IPS-NIHi11 (cell line): ENCODE data around the gene NAB1.

Experiments
- DNase-seq: peaks from one replicate; pipeline ENCODE4 v3.0.0; 2012; ENCODE audit warnings: mixed read lengths, low spot score

Gene NAB1

DNA sequence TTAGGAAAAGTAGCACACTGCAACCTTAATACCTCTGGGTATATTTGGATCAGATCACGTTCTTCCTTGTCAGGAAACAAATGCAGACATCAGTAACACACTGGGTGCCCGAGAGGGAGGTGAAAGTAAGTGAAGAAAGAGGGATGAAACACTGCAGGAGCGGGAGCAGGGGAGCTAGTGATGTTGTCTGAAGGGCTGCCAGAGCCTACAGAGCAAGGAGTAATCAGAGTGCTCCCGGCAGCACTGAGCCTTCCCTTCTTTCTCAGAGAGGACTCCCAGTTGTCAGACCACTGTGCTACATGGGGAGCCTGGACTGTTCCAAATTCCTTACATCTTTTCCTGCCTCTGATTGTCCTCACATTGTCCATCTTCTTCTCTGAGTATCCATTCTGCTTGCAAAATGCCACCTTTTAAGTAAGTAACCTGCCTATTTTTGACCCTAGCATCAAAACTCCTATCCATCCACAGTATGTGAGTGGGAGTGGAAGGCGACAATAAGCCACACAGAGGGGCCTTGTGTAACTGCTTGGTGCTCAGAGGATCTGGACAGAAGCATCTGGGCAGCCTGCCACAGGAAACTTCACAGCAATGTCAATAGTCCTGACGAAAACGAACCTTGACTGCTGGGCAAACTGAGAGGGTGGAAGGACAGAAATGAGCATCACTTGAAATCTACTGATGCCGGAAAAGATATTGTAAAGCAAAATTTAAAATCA, 10.8 kb upstream of the NAB1 start:
- DNase-seq = no peak

DNA sequence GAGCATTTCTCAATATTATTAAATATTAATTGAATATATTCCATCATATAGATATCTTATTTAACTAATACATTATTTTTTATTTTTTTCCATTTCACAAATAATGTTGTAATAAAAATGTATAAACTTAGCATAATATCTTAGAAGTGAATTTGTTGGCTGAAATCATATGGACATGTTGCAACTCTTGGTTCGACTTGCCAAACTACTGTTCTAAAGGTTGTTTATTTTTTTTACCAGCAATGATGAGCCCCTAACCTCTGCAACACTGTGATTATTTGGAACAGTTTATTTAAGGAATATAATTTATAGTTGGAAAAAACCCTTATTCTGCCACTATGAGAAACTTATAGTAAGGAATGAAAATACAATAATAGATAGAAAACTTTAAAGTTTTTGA, 8.8 kb upstream of the NAB1 start:
- no peak for DNase-seq

DNA sequence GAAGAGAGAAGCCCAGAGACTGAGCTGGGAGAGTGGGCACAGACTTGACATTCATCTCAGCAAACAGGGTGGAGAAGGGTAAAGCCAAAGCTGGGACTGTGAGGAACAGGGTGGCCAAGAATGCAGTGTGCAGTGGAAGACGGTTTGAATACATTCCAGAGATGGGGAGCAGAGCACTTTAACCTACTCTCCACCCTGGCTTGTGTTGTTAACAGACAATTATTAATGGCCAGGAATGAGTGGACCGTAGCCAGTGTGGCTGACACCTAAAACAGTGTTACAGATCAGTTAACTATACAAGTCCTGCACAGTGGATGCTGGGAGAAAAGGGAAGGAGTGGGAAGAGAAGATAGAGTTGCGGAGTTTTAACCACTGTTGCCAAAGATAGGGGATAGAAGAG, 7.4 kb upstream of the NAB1 start:
- DNase-seq = no peak

DNA sequence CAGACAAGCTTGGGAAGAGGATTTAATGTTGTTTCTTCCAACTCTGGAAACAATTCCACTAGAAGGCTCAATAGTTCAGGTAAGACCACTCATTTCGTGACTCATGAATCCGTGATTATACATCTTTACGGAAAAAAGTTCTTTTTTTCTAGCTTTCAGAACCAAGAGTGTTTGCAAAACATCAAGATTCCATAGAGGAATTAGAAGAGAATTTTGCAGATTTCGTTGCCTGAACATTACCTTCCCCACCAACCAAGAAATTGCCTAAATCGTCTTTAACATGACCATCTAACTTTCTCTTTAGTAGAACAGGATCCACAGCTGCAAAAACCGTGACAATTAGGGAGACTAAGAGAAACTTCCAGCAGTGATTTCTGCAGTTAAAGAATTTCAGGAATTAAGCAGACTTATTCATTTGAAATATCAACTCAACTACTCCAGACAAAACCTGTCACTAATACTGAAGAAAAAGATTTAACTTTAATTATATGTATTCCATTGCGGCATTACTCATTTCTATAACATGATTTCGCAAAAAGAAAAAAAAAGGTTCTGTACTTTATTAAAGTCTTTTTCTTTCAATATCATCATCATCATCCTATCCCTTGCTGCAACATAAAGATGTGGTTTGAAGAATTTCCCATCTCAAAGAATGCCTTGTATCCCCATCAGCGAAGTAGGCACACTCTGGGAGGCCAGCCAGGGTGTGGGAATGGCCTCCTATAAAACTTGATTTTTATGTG, 1.9 kb upstream of the NAB1 start:
- no peak for DNase-seq

DNA sequence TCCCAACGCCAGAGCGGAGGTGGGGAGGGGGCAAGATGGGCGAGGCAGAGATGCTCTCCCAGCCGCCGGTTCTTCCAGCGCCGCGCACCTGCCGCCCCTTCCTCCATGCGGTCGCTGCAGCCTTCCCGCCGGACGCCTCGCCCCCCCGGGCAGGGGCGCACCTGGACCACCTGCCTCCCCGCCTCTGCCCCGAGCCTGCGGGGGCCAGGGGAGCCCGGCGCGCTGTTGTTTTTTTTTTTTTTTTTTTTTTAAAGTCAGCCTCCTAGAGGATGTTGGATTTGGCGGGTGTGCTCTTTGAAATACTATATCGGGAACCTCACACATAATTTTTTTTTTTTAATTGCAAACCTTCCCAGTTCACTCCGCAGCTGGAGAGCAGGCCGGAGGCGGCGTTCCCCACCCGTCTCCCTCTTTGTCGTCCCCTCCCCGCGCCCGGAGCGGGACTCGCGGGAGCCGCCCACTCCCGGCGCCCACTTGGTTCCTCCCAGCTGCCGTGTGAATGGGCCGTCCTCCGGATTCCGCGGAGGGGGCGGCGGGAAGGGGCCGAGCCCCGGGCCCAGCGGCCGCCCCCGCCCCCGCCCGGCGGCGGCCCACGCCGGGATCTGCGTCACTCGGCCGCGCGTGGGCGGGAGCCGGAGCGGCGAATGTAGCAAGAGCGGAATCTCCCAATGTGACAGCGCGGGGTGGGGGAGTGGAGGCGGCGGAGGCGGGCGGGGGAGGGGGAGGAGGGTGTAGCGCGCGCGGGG, 421 bp upstream of the NAB1 start:
- peak; percentile 83 for DNase-seq

DNA sequence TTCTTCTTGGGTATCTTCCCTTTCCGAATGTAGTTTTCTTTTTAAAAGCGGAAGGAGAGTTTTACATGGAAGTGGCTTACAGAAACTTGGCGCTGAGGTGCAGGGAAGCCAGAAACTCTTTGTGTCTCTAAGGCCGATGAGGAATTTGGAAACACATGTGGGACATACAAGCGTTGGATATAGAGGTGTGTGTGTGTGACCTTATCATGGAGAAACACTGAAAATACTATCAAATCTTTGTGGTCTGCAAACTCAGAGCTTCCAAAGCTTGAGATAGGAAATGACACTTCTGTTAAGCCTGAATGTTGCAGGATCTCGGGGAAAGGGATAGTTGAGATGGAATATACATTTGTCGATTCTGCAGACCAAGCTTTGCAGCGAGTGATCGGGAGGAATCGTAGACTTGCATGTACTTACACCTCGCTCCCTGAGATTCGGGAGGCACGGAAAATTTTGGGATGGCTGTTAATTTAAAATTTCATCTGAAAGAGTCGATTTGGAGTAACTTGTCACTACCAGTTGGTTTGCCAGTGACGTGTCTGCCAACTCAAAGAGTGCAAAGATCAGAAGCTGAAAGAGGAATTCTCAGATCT, 1.0 kb downstream of the NAB1 start:
- DNase-seq = peak; percentile 21

DNA sequence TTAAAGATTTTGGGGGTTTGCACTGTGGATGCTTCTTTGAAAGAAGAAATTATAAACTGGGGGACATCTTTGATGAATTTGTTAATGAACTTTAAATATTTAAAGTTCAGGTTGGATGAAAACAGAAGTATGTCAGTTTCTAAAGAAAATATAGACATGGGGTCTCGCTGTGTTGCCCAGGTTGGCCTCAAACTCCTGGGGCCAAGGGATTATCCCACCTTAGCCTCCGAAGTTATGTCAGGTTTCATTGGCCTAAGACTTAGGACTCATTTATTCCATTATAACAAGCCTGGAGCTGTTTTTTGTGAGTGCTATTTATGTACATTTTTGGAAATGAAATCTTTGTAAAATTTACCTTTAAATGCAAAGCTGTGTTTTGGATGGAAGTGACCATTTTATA, 2.5 kb downstream of the NAB1 start:
- no peak for DNase-seq

DNA sequence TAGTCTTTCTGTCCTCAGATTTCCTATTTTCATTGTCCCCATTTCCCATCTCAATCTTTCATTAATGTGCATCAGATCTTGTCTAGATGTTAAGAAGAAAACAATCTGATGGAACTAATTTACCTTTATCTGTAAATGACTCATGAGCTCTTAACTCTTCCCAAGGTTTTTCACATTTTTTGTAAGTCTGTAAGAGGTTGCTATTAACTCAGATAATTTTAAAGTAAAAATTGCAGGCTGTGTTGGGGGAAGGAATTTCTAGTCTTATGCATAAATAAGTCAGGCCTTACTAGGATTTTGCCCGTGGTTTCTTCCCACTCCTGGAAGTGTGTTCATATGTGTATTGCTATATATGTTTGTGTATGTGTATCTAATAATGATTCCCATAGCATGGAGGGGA, 4.3 kb downstream of the NAB1 start:
- DNase-seq = no peak

DNA sequence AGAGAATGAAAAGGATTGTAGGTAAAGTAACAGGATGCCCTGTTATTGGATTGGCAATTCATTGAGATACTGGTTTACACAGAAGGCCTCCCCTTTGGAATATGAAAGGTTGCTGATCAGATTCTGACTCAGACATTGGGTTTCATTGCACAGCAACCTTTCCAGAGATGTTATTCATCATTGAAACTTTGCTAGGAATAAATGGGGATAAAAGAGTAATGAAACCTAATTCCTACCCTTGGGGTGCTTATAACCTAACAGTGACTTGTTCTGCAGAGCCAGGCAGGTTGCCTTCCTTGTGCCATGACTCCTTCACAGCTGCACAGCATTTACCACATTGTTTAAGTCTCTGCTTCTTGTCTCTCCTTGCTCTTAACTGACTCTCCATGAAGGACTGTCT, 5.0 kb downstream of the NAB1 start:
- DNase-seq = no peak

DNA sequence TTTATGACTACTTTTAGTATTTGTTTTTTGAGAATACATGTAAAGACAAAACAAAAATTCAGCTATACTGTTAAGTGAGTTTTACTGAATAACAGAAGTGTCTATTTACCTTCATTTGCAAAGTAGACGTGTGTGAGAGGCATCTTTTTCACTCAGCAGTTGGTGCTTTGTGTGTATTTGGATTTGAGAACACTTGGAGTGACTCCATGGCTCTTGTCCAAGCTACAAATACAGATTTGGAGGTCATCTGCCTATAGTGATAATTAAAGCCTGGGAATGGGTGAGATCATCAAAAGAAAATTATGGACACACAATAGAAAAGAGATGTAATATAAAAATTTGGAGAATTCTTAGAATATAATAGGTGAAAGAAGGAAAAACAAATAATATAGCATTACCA, 6.2 kb downstream of the NAB1 start:
- no peak for DNase-seq

DNA sequence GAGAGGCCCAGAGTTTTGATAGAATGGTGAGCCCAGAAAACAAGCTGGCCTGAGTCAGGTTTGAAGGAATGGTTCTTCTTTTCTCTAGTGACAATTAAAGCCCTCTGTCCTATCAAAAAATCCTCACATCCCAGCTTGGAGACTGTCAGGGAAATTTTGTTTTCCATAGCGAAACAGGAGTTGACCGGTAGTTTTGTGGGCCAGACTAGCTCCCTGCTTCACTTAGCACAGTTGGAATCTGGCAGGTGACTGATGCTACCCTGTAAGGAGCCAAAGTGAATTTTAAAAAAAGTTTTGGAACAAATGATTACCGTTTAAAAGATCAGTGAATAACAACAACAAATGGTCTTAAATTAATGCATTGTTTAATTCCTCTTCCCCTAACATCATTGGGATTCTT, 6.7 kb downstream of the NAB1 start:
- DNase-seq = no peak

DNA sequence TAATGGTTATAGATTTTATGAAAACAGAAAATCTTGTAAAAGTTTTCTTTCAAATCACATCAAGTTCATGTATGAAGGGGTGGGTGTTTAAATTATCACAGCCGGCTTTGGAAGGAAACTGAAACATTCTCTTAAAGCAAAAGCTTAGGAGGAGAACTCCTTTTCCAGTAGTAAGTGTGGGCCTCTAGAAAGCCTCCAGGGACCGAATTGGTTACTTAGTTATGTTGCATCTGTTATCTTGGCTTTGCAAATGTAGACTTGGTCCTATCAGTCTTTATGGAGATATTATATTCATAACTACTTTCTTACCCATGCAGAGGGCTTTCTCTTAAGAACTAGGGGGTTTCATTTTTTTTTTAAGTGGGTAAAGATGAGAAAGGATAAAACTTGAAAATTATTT, 7.4 kb downstream of the NAB1 start:
- no peak for DNase-seq

DNA sequence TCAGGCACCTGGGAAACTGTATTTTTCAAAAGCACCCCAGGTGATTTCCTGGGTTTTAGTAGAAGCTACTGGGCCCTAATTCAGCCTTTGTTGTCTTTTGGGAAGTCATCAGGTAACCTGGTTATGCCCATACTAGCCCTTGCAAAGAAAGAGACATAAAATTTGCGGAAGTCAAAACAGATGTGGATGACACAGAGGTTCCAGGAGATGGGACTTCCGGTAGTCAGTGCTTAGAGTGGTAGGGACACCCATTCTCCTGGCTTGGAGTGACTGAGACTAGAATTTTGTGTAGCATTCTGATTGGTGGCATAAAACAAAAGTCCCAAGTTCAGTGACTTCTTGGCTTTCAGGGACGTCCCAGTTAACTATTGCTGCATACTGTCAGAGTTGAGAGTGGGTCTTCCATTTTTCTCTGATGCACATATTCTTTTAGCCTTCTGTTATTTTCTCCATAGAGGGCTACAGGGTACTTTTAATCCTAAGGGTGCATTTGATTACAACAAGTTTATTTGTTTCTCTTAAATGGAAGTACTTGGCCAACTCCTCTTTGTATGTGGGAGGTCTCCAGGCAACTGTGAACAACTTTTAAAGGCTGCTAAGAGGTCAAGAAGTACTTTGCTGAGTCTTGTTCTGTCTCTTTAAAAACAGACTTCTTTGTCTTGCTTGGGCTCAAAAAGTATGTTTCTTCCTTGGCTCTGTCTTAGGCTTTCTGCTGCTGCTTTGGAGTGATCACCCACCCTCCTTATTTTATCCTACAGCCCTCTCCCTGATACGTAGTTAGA, 8.8 kb downstream of the NAB1 start:
- DNase-seq = no peak

DNA sequence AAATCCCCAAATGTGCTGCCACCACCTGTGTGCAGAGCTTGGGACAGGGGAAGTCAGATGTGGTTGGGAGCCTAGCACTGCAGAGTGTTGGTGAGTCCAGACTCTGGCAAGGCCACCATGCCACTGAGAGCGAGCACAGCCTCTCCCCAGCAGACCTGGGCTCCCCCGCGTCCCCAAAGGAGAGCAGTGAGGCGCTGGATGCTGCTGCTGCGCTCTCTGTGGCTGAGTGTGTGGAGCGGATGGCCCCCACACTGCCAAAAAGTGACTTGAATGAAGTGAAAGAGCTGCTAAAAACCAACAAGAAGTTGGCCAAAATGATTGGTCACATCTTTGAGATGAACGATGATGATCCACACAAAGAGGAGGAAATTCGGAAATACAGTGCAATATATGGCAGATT, 10.7 kb downstream of the NAB1 start:
- no peak for DNase-seq

DNA sequence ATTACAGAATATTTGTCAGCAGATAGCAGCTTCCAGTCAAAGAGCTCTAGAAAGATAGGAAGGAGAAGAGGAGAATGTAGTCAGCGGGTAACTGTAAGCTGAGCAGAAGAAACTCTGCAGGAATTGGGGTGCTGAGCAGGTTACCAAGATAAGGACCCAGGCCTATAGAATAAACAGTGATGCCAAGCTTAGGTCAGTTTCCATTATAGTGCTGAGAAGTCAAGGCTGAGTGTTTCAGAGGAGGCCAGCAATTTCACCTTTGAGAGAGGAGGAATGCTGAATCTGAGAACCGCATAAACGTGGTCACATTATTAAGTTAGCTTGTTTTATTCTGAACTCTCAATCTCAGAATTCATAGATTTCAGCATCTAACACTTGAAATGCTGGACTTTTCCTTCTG, 13.9 kb downstream of the NAB1 start:
- no peak for DNase-seq

DNA sequence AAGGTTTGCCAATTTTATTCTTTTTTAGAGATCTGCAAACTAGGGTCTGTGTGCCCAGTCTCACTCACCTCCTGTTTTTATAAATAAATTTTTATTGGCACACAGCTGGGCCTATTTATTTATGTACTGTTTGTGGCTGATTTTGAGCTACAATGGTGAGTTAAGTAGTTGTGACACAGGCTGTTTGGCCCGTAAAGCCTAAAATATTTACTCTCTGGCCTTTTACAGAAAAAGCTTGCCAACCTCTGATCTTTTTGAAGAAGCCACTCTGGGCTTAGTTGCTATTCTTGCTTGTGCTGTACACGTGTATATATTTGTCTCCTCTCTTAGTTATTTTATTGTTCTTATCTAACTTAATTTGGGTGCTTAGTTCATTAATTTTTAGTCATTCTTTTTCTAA, 14.5 kb downstream of the NAB1 start:
- no peak for DNase-seq

DNA sequence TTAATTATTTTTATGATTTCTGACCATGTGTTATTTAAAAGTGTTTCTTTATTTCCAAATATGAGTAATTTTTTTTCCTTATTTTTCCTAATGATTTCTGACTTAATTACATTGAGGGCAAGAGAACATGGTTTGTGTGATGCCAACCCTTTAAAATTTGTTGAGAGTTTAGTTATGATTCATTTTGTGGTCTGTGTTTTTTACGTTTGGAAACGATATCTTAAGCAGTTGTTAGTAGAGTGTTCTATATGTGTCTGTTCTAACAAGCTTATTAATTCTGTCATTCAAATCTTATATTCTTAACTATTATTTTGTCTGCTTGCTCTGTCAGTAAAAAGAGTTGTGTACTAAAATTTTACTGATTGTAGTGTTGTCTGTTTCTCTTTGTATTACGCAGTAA, 15.0 kb downstream of the NAB1 start:
- DNase-seq = no peak

DNA sequence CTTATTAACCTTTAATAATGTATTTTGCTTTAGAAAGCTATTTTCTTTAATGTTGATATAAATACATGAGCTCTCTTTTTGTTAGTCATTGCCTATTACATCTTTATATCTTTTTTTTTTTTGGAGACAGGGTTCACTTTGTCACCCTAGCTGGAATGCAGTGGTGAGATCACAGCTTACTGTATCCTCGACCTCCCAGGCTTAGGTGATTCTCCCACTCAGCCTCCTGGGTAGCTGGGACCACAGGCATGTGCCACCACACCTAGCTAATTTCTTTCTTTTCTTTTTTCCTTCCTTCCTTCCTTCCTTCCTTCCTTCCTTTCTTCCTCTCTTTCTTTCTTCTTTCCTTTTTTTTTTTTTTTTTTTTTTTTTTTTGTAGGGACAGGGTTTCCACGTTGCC, 15.4 kb downstream of the NAB1 start:
- no peak for DNase-seq

DNA sequence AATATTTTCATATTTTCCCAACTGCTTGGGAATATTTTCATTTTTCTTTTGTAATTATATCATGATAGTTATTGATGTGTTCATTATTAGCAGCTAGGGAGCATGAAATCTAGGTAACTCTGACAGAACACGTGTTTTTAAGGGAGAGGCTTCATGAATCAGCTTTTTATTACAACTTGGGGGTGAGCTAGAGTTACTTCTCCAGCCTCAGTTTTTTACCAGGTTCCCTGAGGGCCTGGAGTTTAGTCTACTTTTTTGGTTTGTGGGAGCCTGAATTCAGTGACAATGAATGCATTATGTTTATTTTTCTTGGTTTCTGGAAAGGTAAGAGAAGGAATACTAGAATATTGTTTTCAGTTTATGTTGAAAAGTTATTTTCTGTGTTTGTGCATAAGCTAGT, 18.0 kb downstream of the NAB1 start:
- DNase-seq = no peak

DNA sequence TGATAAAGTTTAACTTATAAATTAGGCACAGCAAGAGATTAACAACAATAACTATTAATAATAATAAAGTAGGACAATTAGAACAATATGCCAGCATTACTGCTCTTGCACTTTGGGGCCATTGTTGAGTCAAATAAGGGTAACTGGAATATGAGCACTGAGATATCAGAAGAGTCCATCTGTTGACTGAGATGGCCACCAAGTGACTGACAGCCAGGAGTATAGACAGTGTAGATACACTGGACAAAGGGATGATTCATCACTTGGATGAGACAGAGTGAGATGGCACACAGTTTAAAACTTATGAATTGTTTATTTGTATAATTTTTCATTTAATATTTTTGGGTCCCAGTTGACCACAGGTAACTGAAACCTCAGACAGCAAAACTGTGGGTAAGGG, 20.0 kb downstream of the NAB1 start:
- no peak for DNase-seq

DNA sequence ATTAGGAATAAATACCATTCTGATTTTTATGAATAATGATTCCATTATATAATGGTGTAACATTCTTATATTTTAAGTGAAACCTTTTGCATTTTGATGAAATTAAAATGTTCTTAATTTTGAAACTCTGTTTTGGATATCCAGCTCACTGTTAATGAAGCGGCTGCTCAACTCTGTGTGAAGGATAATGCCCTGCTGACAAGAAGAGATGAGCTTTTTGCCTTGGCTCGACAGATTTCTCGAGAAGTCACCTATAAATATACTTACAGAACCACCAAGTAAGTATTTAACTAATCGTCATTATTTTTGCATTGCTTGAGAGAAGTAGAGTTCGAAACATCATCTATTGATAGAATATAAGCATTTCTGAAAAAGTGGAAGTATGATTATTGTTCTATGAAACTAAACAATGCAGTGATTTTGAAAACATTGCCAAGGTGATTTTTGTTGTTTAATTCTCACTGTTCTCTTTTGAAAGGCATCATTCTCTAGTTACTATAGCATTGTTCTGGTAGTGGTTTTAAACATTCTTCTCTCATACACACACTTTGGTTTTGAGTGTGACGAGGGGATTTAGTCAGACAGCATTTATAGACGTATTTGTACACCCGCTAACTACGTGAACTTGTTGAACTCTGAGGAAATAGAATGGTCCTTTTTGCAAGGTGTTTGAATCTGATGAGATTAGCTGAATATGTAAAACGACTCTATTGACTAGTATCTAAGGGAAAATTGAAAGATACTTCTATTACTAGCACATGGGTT, 21.5 kb downstream of the NAB1 start:
- DNase-seq = no peak
